Muscle of leg (tissue), 16 donors: ENCODE measurements around the gene ZNF57. TPM values are rescaled to one million over a fixed set of nuclear protein-coding genes. Genes with fewer than 3 reads are reported as not detected.

ENCODE experiments used
- DNase-seq: peaks from one replicate; pipeline ENCODE4 v3.0.0; 2013
- H3K27ac ChIP-seq: one replicate; pipeline ENCODE4 v1.5.1; 2013; ENCODE audit warnings: mild to moderate bottlenecking, low read length, control low read depth
- H3K27me3 ChIP-seq: one replicate; pipeline ENCODE4 v1.6.1; 2013; ENCODE audit warnings: low read length; ENCODE audit not compliant: control insufficient read depth, insufficient read depth
- H3K36me3 ChIP-seq: one replicate; pipeline ENCODE4 v1.6.1; 2013; ENCODE audit warnings: low read length; ENCODE audit not compliant: control insufficient read depth, insufficient read depth
- H3K4me1 ChIP-seq: one replicate; pipeline ENCODE4 v1.6.1; 2013; ENCODE audit warnings: low read length; ENCODE audit not compliant: control insufficient read depth, insufficient read depth
- H3K4me3 ChIP-seq: one replicate; pipeline ENCODE4 v1.5.1; 2013; ENCODE audit warnings: low read length, control low read depth
- H3K9me3 ChIP-seq: replicated peaks from 2 replicates; pipeline ENCODE4 v1.6.1; 2013; ENCODE audit warnings: low read depth, low read length; ENCODE audit not compliant: control insufficient read depth
- WGBS: methylation state at CpG from one replicate; pipeline ENCODE4 v1.1.5; 2013; ENCODE audit warnings: missing lambda C conversion rate; ENCODE audit not compliant: insufficient coverage; 5-methylcytosine and 5-hydroxymethylcytosine counted together
- long read RNA-seq, 11 donors: transcript quantifications; one replicate each; lab custom pipeline, GENCODE V29; 2026
- polyA plus RNA-seq, 8 donors: library from polyadenylated mRNA; unstranded; fragments of 120-200 nt; gene quantifications; one replicate each; pipeline versions ENCODE4 v1.2.1 to v1.2.3, GENCODE V29; 2013; ENCODE audit warnings: inconsistent platforms in 1 of 8, low replicate concordance in 1 of 8; ENCODE audit not compliant: insufficient read length in 8 of 8, insufficient read depth in 1 of 8
- total RNA-seq: library from RNA; stranded (reverse); fragments of 120-200 nt; gene quantifications from one replicate; pipeline ENCODE4 v1.2.4, GENCODE V29; 2013

Gene ZNF57
- 3.5 TPM for total RNA-seq
- 1 to 10 TPM; 2.2 to 4.1 (median 3.4) TPM for polyA plus RNA-seq
- long read RNA-seq, donor 1, result 0 reads
- long read RNA-seq, donor 2, result 0 reads
- long read RNA-seq, donor 3, partial matches to known transcripts, result 0 of 3 reads
- long read RNA-seq, donor 3, other reads (novel, unspliced or antisense), result 0 of 3 reads
- long read RNA-seq, donor 4, partial matches to known transcripts, result 0 of 1 reads
- long read RNA-seq, donor 4, other reads (novel, unspliced or antisense), result 0 of 1 reads
- long read RNA-seq, donor 5, result 0 reads
- long read RNA-seq, donor 6, result 0 reads
- long read RNA-seq, donor 7, result 0 reads
- long read RNA-seq, donor 8, result 0 reads
- long read RNA-seq, donor 9, result 0 reads
- long read RNA-seq, donor 10, partial matches to known transcripts, result 0 of 2 reads
- long read RNA-seq, donor 10, other reads (novel, unspliced or antisense), result 0 of 2 reads
- long read RNA-seq, donor 11, result 0 reads

DNA sequence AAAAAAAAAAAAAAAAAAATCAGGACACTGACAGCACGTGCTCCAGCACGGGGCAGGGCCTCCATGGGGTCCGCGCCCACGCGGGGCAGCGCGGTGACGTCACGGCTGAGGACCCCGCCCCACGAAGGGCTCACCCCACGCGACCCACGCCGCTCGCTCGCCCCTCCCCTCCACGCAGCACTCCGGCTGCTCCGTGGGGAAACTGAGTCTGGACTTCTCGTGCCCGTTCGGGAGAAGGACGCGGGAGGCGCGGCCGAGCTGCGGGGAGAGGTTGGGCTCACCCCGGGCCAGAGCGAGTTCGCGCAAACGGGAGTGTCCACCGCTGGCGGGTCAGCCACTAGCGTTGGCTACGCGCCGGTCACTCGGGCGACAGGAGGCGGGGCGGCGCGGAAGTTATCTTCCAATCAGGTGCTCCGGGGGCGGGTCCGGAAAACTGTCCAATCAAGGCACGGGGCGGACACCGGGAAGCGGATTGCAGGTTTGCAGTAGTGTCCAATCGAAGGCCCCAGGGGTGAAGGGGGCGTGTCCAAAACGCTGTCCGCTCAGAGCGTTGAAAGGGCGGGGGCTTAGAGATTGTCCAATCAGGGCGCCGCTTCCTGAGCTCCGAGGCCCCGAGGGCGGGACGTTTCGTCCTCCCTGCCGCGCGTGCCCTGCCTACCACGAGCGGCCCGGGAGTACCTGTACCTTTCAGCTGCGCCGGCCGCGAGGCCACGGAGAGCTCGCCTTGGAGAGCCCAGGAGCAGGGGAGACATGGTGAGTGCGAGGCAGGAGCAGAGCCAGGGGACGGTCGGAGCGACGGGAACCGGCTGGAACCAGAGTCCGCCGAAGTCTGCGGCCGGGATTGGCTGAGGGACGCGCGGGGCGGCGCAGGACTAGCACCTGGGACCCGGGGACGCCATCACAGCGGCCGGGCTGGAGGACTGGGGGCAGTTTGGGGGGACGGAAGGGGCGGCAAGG, at the start of gene ZNF57:
ZNF57 (plus strand) TSS at position 633 of the 957 bp plus-strand sequence; CDS start at position 751, 118 bp downstream.
- peak within 1 kb of the TSS; percentile 78 for H3K27ac ChIP-seq
- peak within 1 kb of the TSS; percentile 94 for H3K4me3 ChIP-seq
- under 1% methylated on average over 89 of the region's 100 CpGs for WGBS

DNA sequence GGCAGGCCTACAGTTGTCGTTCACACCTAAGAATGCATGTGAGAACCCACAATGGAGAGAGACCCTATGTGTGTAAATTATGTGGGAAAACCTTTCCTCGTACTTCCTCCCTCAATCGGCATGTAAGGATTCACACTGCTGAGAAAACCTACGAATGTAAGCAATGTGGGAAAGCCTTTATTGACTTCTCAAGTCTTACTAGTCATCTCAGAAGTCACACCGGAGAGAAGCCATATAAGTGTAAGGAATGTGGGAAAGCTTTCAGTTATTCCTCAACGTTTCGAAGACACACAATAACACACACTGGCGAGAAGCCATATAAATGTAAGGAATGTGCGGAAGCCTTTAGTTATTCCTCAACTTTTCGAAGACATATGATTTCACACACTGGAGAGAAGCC, 48.1 kb upstream of the ZNF57 start:
- Histone ChIP-seq H3K9me3 (peaks cover 67% of the 10 kb centered on the region), H3K36me3 (peaks cover 49% of the 10 kb centered on the region), H3K4me3 (no peak overlapping the region), H3K4me1 (peaks cover 23% of the 10 kb centered on the region), H3K27ac (no peak overlapping the region), H3K27me3 (no peaks in the 10 kb centered on the region)
- DNase-seq, result no peak
- WGBS, result no CpG with 5 or more reads among the region's 10 CpGs

More for the DNA sequence above, at the start of gene ZNF57:
- peak; percentile 100 for DNase-seq
- H3K36me3 ChIP-seq, result no peaks in the 10 kb centered on the region
- H3K9me3 ChIP-seq, result peaks cover 9% of the 10 kb centered on the region
- no peaks in the 10 kb centered on the region for H3K27me3 ChIP-seq
- peaks cover 9% of the 10 kb centered on the region for H3K4me1 ChIP-seq

DNA sequence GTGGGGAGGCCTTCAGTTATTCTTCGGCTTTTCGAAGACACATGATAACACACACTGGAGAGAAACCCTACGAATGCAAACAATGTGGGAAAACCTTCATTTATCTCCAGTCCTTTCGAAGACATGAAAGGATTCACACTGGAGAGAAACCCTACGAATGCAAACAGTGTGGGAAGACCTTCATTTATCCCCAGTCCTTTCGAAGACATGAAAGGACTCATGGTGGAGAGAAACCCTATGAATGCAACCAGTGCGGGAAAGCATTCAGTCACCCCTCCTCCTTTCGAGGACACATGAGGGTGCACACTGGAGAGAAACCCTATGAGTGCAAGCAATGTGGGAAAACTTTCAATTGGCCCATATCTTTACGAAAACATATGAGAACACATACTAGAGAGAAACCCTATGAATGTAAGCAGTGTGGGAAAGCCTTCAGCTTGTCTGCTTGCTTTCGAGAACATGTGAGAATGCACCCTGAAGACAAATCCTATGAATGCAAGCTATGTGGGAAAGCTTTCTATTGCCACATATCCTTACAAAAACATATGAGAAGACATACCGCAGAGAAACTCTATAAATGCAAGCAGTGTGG, 47.6 kb upstream of the ZNF57 start:
- Histone ChIP-seq H3K9me3 (peaks cover 72% of the 10 kb centered on the region), H3K27me3 (no peaks in the 10 kb centered on the region), H3K4me3 (no peak overlapping the region), H3K36me3 (peaks cover 49% of the 10 kb centered on the region), H3K27ac (no peak overlapping the region), H3K4me1 (peaks cover 20% of the 10 kb centered on the region)
- WGBS, result 98% methylated on average over 7 of the region's 11 CpGs
- no peak for DNase-seq

DNA sequence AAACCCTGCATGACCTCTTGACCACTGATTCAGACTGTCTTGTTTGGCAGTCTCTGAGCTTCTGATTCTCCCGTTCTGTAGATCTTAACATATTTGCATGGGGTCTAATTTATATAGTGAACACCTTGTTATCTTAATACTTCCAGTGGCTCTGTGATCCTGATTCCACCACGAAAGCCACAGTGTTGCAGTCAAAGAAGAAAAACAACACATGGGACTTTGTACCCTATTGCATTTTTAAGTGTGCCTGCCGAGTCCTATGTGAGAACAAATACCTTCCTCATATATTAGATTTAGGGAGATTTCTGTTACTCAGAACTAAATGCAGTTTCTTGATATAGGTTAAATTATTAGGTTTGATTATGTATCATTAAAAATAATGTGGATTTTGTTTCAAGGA, 45.9 kb upstream of the ZNF57 start:
- H3K36me3 ChIP-seq, result peaks cover 49% of the 10 kb centered on the region
- H3K4me1 ChIP-seq, result peaks cover 6% of the 10 kb centered on the region
- no CpG with 5 or more reads among the region's 3 CpGs for whole genome bisulfite sequencing
- H3K27ac ChIP-seq, result no peak overlapping the region
- no peak for DNase-seq
- H3K9me3 ChIP-seq, result peaks cover 84% of the 10 kb centered on the region
- no peaks in the 10 kb centered on the region for H3K27me3 ChIP-seq
- H3K4me3 ChIP-seq, result no peak overlapping the region

DNA sequence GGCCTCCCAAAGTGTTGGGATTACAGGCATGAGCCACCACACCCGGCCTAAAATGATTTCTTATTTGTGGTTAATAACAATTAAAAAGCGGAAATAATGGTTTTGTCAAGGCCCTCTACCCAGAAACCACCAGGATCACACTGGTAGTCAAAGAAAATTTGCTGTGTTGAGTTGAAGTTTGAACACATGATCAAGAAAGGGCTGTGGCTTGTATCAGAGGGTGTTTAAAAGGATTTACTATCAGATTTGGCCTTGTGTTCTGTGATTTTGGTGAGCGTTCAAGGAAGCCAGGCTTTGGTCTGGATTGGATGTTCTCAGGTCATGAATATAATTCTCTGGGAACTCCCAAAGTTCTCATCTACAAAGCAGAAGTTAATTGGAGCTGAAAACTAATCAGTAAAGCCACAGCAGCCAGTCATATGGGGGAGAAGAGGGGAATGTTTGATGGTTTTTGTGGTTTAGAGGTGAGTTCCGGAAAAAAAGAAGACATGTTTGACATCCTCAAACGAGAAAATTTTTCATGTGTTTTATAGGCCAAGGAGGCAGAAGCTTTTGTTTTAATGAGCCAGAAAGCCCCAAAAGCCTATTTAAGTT, 44.2 kb upstream of the ZNF57 start:
- peaks cover 37% of the 10 kb centered on the region for H3K36me3 ChIP-seq
- DNase-seq, result no peak
- no peak overlapping the region for H3K4me3 ChIP-seq
- peaks cover 71% of the 10 kb centered on the region for H3K9me3 ChIP-seq
- no peak overlapping the region for H3K27ac ChIP-seq
- 80% methylated on average over 1 of the region's 5 CpGs for WGBS
- H3K27me3 ChIP-seq, result no peaks in the 10 kb centered on the region
- no peaks in the 10 kb centered on the region for H3K4me1 ChIP-seq

DNA sequence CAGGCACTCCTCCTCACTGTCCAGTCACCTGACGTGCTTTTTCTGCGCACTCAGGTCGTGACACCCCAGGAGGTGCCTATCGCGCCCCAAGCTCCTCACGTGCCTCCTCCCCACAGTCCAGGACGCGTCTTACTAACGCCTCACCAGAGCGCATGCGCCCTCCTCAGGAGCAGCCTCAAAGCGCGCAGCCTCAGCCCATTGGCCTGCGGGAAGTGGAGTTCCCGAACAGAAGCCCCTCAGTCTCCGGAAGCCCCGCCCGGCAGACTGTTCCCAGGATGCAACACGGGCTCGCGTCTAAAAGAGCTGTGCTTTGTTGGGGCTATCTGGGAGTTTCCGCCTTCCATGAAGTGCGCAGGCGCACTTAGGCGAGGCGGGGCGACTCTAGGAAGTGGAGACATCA, 41.9 kb upstream of the ZNF57 start:
- WGBS, result 71% methylated on average over 27 of the region's 27 CpGs
- H3K27ac ChIP-seq, result no peak overlapping the region
- H3K9me3 ChIP-seq, result peaks cover 50% of the 10 kb centered on the region
- H3K4me1 ChIP-seq, result peaks cover 13% of the 10 kb centered on the region
- no peak overlapping the region for H3K4me3 ChIP-seq
- DNase-seq, result no peak
- peaks cover 15% of the 10 kb centered on the region for H3K36me3 ChIP-seq
- no peaks in the 10 kb centered on the region for H3K27me3 ChIP-seq

DNA sequence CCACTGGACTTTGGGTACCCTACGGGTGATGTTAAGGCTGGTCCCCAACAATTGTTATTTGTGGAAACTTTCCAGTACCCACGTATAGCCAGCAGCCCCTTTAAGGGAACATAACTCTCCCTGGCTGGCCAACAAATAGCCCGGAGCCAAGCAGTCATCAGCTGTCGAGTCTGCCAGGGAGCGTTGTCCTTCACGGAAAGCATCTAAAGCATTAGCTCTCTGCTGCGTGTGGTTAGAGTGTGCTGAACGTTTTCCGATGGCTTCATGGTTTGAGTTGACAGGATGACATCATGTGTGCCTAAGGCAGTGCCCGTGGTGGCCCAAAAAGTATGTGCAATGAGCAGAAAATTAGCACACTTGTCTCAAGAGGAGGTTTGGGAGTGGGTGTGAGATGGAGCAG, 36.9 kb upstream of the ZNF57 start:
- H3K4me1 ChIP-seq, result peaks cover 39% of the 10 kb centered on the region
- peak; percentile 76 for DNase-seq
- no peaks in the 10 kb centered on the region for H3K36me3 ChIP-seq
- peak overlapping the region; percentile 91 for H3K27ac ChIP-seq
- H3K9me3 ChIP-seq, result peaks cover 9% of the 10 kb centered on the region
- H3K27me3 ChIP-seq, result no peaks in the 10 kb centered on the region
- WGBS, result 58% methylated on average over 9 of the region's 10 CpGs
- H3K4me3 ChIP-seq, result no peak overlapping the region

DNA sequence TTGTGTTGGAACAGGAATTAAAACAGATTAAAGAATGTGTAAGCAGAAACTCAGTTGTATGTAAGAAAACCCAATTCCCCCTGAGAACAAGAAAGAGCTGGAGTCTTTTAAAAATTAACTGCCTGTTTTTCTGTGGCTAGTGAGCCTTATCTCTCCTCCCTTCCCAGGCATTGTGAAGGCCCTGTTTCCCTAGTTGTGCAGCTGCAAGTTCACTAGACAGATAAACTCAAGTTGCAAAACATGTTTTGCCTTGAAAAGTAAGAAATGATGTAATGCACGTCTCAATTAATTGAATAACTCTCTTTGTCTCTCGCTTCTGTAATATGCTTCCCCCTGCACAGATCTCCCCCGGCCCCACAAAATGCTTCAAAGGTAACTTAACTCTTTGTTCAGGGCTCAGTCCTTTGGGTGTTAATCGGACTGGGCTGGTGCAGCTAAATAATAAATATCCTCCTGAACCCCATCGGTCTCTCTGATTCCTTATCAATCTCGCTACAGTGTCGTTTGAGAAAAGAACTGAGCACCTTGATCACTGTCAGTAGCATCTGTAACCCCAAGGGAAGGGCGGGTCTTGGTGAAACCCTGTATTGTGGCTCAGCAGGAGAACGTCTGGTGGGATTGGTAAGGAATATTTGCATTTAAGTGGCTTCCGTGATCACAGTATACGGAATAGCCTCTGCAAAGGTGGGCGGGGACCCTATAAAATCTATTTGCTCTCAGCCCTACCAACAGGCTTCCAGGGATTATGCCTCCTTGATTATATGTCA, 35.2 kb upstream of the ZNF57 start:
- 60% methylated on average over 7 of the region's 12 CpGs for WGBS
- peaks cover 10% of the 10 kb centered on the region for H3K9me3 ChIP-seq
- H3K4me1 ChIP-seq, result peaks cover 39% of the 10 kb centered on the region
- no peaks in the 10 kb centered on the region for H3K27me3 ChIP-seq
- no peak overlapping the region for H3K27ac ChIP-seq
- no peak for DNase-seq
- H3K36me3 ChIP-seq, result peaks cover 11% of the 10 kb centered on the region
- H3K4me3 ChIP-seq, result no peak overlapping the region

DNA sequence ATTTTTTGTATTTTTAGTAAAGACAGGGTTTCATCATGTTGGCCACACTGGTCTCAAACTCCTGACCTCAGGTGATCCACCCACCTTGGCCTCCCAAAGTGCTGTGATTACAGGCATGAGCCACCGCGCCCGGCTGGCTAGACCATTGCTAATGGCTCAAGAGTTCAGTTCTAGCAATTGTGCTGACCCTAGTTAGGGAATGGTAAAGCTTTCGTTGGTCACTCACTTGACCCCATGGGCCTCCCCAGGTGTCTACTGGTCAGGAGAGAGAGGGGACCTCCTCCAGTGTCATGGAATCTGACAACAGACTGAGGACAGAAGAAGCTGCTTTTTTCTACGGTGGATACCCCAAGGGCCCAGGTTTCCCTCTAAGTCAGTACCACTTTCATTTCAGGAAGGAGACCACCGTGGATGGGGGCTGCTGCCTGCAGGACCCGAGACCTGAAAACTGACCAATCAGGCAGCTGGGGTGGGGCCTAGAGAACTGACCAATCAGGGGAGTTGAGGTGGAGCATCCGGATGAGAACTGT, 34.2 kb upstream of the ZNF57 start:
- peaks cover 16% of the 10 kb centered on the region for H3K9me3 ChIP-seq
- H3K27me3 ChIP-seq, result no peaks in the 10 kb centered on the region
- peaks cover 39% of the 10 kb centered on the region for H3K4me1 ChIP-seq
- H3K36me3 ChIP-seq, result peaks cover 11% of the 10 kb centered on the region
- H3K4me3 ChIP-seq, result peak overlapping the region; percentile 81
- no peak for DNase-seq
- H3K27ac ChIP-seq, result peak overlapping the region; percentile 94
- WGBS, result 87% methylated on average over 5 of the region's 8 CpGs
